Osteocyte (in vitro differentiated cells): ENCODE results near the gene RELCH. TPM values are rescaled to one million over a fixed set of nuclear protein-coding genes. Genes with fewer than 3 reads are reported as not detected.

Experiments
- DNase-seq: peaks from one replicate; pipeline ENCODE4 v3.0.0; 2021; ENCODE audit warnings: mixed read lengths; ENCODE audit not compliant: unreplicated experiment; ENCODE audit errors: extremely low spot score
- H3K27ac Mint-ChIP-seq: one replicate; pipeline ENCODE4 v1.8.0; 2021; ENCODE audit warnings: mild to moderate bottlenecking, mixed read lengths; ENCODE audit not compliant: unreplicated experiment
- H3K27me3 Mint-ChIP-seq: one replicate; pipeline ENCODE4 v1.8.0; 2021; ENCODE audit warnings: mixed read lengths; ENCODE audit not compliant: unreplicated experiment
- H3K36me3 Mint-ChIP-seq: one replicate; pipeline ENCODE4 v1.8.0; 2021; ENCODE audit warnings: mixed read lengths; ENCODE audit not compliant: unreplicated experiment
- H3K4me1 Mint-ChIP-seq: one replicate; pipeline ENCODE4 v1.8.0; 2021; ENCODE audit warnings: mixed read lengths; ENCODE audit not compliant: unreplicated experiment
- H3K4me3 Mint-ChIP-seq: one replicate; pipeline ENCODE4 v1.8.0; 2021; ENCODE audit warnings: mild to moderate bottlenecking, moderate library complexity, mixed read lengths; ENCODE audit not compliant: unreplicated experiment
- H3K9me3 Mint-ChIP-seq: one replicate; pipeline ENCODE4 v1.8.0; 2021; ENCODE audit warnings: mixed read lengths; ENCODE audit not compliant: unreplicated experiment
- total RNA-seq: library from RNA; stranded (reverse); gene quantifications from 2 replicates; pipeline ENCODE4 v1.2.1, GENCODE V29; 2021
- TF ChIP-seq, protein P1 (sequence below): fragments of 200-600 bp; sonication (generic); IDR thresholded peaks from 2 replicates; pipeline ENCODE4 v1.5.0; 2021; ENCODE audit warnings: antibody characterized with exemption, mild to moderate bottlenecking, moderate library complexity

RELCH gene
- total RNA-seq, 1 donor from 2014 or later, result 22.0 TPM

DNA sequence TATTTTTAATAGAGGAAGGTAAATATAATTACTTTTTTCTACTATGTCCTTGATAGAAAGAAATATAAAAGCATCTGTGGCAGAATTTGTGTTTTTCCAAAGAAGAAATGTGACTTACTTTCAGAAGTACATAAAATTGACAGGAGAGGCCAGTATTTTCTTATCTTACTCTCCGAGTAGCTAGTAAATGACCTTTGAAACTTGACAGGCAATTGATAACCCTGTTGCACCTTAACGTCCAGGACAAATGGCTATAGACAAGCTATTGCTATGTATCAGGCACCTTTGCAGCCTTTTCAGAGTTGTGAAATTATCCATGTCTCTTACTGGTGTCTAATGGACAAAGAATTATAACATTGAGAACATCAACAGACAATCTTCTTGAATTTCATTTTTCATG, 75.0 kb downstream of the RELCH start:
- TF ChIP-seq, protein P1, sequence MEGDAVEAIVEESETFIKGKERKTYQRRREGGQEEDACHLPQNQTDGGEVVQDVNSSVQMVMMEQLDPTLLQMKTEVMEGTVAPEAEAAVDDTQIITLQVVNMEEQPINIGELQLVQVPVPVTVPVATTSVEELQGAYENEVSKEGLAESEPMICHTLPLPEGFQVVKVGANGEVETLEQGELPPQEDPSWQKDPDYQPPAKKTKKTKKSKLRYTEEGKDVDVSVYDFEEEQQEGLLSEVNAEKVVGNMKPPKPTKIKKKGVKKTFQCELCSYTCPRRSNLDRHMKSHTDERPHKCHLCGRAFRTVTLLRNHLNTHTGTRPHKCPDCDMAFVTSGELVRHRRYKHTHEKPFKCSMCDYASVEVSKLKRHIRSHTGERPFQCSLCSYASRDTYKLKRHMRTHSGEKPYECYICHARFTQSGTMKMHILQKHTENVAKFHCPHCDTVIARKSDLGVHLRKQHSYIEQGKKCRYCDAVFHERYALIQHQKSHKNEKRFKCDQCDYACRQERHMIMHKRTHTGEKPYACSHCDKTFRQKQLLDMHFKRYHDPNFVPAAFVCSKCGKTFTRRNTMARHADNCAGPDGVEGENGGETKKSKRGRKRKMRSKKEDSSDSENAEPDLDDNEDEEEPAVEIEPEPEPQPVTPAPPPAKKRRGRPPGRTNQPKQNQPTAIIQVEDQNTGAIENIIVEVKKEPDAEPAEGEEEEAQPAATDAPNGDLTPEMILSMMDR, result no peak
- no peaks in the 10 kb centered on the region for H3K9me3 Mint-ChIP-seq
- DNase-seq, result no peak
- no peaks in the 10 kb centered on the region for H3K27me3 Mint-ChIP-seq
- no peak overlapping the region for H3K27ac Mint-ChIP-seq
- peaks cover 54% of the 10 kb centered on the region for H3K36me3 Mint-ChIP-seq
- no peak overlapping the region for H3K4me3 Mint-ChIP-seq
- H3K4me1 Mint-ChIP-seq, result no peaks in the 10 kb centered on the region

DNA sequence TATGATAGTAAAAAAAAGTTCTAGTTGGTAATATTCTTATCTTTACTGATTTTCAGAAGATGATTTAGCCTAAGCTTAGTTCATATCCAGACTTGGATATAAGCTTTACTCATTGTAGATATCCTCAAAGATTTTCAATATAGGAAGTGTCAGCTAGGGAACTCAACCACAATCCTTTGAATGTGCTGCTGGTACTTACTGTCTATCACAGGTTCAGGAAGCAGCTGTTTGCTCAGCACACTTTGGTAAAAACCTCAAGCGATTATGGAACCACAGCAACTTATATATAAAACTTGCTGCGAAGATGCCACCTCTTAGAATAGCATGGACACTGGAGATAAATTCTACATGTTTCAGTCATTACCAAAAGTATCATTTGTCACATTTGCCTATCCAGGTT, 77.9 kb downstream of the RELCH start:
- TF ChIP-seq, protein P1, result no peak
- H3K27ac Mint-ChIP-seq, result no peak overlapping the region

GRCh38 chr18:62277045-62277444, 90.0 kb downstream of the RELCH start:
- peaks cover 12% of the 10 kb centered on the region for H3K4me1 Mint-ChIP-seq
- H3K4me3 Mint-ChIP-seq, result no peak overlapping the region
- no peaks in the 10 kb centered on the region for H3K27me3 Mint-ChIP-seq
- no peak overlapping the region for H3K27ac Mint-ChIP-seq
- H3K9me3 Mint-ChIP-seq, result no peaks in the 10 kb centered on the region
- H3K36me3 Mint-ChIP-seq, result peaks cover 20% of the 10 kb centered on the region
- TF ChIP-seq, protein P1, result no peak
- no peak for DNase-seq

More for the DNA sequence above, 77.9 kb downstream of the RELCH start:
- H3K27me3 Mint-ChIP-seq, result no peaks in the 10 kb centered on the region
- H3K9me3 Mint-ChIP-seq, result no peaks in the 10 kb centered on the region
- peaks cover 39% of the 10 kb centered on the region for H3K36me3 Mint-ChIP-seq
- no peaks in the 10 kb centered on the region for H3K4me1 Mint-ChIP-seq
- no peak for DNase-seq
- no peak overlapping the region for H3K4me3 Mint-ChIP-seq

DNA sequence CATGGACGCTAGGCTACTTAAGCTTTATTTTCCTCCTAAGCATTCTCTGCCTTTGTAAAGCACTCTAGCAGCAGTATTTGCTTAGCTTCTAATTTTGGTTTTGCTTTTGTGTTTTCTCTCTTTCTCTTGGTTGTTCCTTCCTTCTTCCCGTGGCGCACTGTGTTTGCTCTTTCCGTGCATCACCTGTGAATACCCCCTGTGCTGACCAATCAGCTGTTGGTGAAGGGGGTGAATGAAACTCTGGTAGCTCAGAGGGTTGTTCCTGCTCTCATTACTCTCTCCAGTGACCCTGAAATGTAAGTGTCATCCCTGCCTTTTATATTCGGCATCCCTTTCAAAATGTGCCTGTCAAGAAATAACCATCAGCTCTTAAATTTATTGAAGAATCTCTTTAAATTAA, 92.5 kb downstream of the RELCH start:
- no peak overlapping the region for H3K27ac Mint-ChIP-seq

GRCh38 chr18:62280058-62280457, 93.0 kb downstream of the RELCH start:
- TF ChIP-seq, protein P1, result no peak
- Mint-ChIP-seq H3K36me3 (peaks cover 17% of the 10 kb centered on the region), H3K27me3 (no peaks in the 10 kb centered on the region), H3K9me3 (no peaks in the 10 kb centered on the region), H3K4me1 (peaks cover 21% of the 10 kb centered on the region), H3K27ac (no peak overlapping the region), H3K4me3 (no peak overlapping the region)
- DNase-seq, result no peak

More for the DNA sequence above, 92.5 kb downstream of the RELCH start:
- Mint-ChIP-seq H3K36me3 (peaks cover 19% of the 10 kb centered on the region), H3K4me1 (peaks cover 21% of the 10 kb centered on the region), H3K9me3 (no peaks in the 10 kb centered on the region), H3K27me3 (no peaks in the 10 kb centered on the region), H3K4me3 (no peak overlapping the region)
- DNase-seq, result no peak
- TF ChIP-seq, protein P1, result no peak
